Muscle of arm (tissue), 12 donors: Measurements from ENCODE around the gene DRICH1. TPM values are rescaled to one million over a fixed set of nuclear protein-coding genes. Genes with fewer than 3 reads are reported as not detected.
A peak's percentile ranks its signal among the peaks of the same experiment; 100 is the strongest.
"Not testable (repeated sequence)": the region's sequence is repeated elsewhere in the genome, so short reads cannot be mapped to it uniquely, and the experiment has no call there.

Source experiments
- DNase-seq: peaks from one replicate; pipeline ENCODE4 v3.0.0-alpha.2; 2013
- polyA plus RNA-seq, 12 donors: library from polyadenylated mRNA; unstranded; fragments of 120-200 nt; gene quantifications; one replicate each; pipeline ENCODE4 v1.2.1, GENCODE V29; 2013; ENCODE audit not compliant: insufficient read length in 12 of 12

Gene DRICH1
- polyA plus RNA-seq, 12 donors, result 0.26 to 1.7 (median 0.54) TPM; not detected in 2

GRCh38 chr22:23651676-23652075 lies 19.6 kb upstream of the DRICH1 start:
- no peak for DNase-seq

- no peak for DNase-seq
Observed at GRCh38 chr22:23649071-23649501, 17.0 kb upstream of the DRICH1 start.

- not testable (repeated sequence) for DNase-seq
Observed at GRCh38 chr22:23646526-23646925, 14.4 kb upstream of the DRICH1 start.

- DNase-seq, result not testable (repeated sequence)
Observed at GRCh38 chr22:23640206-23640605, 8.1 kb upstream of the DRICH1 start.

- DNase-seq, result no peak
Observed at GRCh38 chr22:23639661-23640060, 7.5 kb upstream of the DRICH1 start.

GRCh38 chr22:23638611-23639010 lies 6.5 kb upstream of the DRICH1 start:
- DNase-seq, result no peak

- DNase-seq, result not testable (repeated sequence)
Observed at GRCh38 chr22:23635291-23635690, 3.2 kb upstream of the DRICH1 start.

GRCh38 chr22:23628056-23628743 lies 3.9 kb downstream of the DRICH1 start:
- DNase-seq, result not testable (repeated sequence)

GRCh38 chr22:23627401-23628055 lies 4.6 kb downstream of the DRICH1 start:
- DNase-seq, result not testable (repeated sequence)

GRCh38 chr22:23626286-23626975 lies 5.7 kb downstream of the DRICH1 start:
- DNase-seq, result no peak

GRCh38 chr22:23622634-23623033 lies 9.5 kb downstream of the DRICH1 start:
- no peak for DNase-seq

- not testable (repeated sequence) for DNase-seq
Observed at GRCh38 chr22:23621916-23622315, 10.2 kb downstream of the DRICH1 start.

GRCh38 chr22:23621082-23621780 lies 10.9 kb downstream of the DRICH1 start:
- DNase-seq, result no peak

- DNase-seq, result no peak
Observed at GRCh38 chr22:23613193-23613972, 18.7 kb downstream of the DRICH1 start.

GRCh38 chr22:23609983-23610781 lies 21.9 kb downstream of the DRICH1 start:
- DNase-seq, result no peak

- peak; percentile 17 for DNase-seq
Observed at GRCh38 chr22:23608583-23608982, 23.5 kb downstream of the DRICH1 start.

- DNase-seq, result no peak
Observed at GRCh38 chr22:23606204-23607131, 25.7 kb downstream of the DRICH1 start.

GRCh38 chr22:23604939-23605712 lies 27.0 kb downstream of the DRICH1 start:
- no peak for DNase-seq
